Measurements from ENCODE around the gene PACSIN2.

PACSIN2 gene

DNA sequence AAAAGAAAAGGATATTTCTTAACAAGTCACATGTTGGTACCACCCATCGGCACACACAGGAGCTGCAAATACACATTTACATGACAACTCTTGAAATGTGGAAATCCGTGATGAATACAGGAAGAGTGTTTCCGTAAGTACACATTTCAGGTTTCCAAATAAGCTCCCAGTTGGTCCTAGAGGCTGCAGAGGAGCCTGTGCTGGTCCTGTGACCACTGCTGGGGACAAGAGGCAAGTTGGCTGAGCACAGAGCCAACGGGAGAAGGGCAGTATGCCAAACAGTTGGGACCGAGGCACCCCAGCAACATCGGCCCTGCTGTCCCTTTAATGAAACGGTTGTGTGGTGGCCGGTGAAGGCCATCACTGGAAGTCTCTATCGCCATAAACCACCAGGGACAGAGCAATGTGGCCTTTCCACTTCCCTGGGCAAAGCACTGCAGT lies 119.4 kb downstream of the PACSIN2 start:
- Histone ChIP-seq H3K27ac (ENCODE audit: low read length) (peak overlapping the region; percentile 61), H3K4me1 (ENCODE audit: control insufficient read depth in 1 of 2, insufficient read depth in 2 of 2, low read length in 2 of 2) (peaks cover 5 to 11% of the 10 kb centered on the region in 2 donors), H3K4me3 (ENCODE audit: low read depth in 1 of 2, low read length in 2 of 2) (no peak overlapping the region)

DNA sequence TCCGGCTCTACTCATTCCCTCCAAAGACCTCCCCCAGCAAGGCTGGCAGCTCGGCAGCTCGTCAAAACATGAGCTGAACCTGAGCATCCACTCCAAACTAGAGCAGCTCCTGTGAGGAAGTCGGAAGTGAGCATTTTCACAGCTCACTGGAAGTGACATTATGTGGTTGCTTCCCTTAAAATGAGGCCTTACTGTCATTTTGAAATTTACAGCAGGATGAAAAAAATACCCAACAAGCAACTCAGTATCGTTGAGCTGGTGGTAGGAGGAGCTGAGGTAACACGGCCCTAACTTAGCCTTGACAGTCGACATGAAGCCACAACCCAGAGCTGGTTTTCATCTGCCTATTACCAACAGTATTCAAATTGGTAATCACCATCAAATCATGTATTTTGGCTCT lies 119.9 kb downstream of the PACSIN2 start:
- Histone ChIP-seq H3K36me3 (ENCODE audit: control insufficient read depth in 1 of 2, insufficient read depth in 2 of 2, low read length in 2 of 2) (peaks cover 10 to 31% of the 10 kb centered on the region in 2 donors), H3K9me3 (ENCODE audit: control insufficient read depth in 1 of 2, low read length in 2 of 2) (no peaks in the 10 kb centered on the region), H3K27me3 (ENCODE audit: low read depth, low read length) (no peaks in the 10 kb centered on the region), H3K27ac (ENCODE audit: low read length) (peak overlapping the region; percentile 61), H3K4me3 (ENCODE audit: low read depth in 1 of 2, low read length in 2 of 2) (no peak overlapping the region), H3K4me1 (ENCODE audit: control insufficient read depth in 1 of 2, insufficient read depth in 2 of 2, low read length in 2 of 2) (peaks cover 5 to 11% of the 10 kb centered on the region in 2 donors)

More for the DNA sequence above, 119.4 kb downstream of the PACSIN2 start:
- Histone ChIP-seq H3K36me3 (ENCODE audit: control insufficient read depth in 1 of 2, insufficient read depth in 2 of 2, low read length in 2 of 2) (peaks cover 10 to 28% of the 10 kb centered on the region in 2 donors), H3K27me3 (ENCODE audit: low read depth, low read length) (no peaks in the 10 kb centered on the region), H3K9me3 (ENCODE audit: control insufficient read depth in 1 of 2, low read length in 2 of 2) (no peaks in the 10 kb centered on the region)

DNA sequence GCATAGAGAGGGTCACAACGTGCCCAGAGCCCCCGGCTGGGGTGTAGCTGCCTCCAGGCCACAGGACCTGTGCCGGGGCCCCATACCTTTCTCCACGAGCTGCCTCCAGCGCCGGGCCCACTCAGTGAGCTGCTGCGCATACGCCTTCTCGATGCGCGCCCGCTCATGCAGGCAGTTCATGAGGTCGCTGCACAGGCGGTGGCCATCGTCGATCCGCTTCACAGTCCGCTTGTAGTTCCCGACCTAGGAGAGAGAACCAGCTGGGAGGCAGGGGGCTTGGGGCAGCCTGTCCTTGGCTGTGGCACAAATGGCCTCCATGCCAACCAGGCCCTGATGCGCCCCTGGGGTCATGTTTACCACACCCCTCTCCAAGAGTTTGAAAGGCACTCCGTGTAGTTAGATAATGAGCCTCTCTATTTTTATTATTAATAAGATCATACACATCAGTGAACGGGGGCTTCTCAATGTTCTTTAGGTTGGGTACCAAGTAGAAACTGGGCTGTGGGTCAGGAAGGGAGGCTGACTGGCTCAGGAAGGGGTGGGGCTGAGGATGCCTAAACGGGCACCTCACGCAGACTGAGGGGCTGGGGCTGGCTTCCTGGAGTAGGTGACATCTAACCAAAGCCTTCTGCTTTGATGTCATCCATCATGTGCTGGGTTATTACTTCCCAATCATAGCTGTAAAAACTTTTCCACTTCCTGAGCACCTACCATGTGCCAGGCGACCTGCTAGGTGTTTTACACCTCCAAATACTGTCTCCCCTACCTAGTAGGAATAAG lies 121.4 kb downstream of the PACSIN2 start:
- Histone ChIP-seq H3K36me3 (ENCODE audit: control insufficient read depth in 1 of 2, insufficient read depth in 2 of 2, low read length in 2 of 2) (peaks cover 14 to 44% of the 10 kb centered on the region in 2 donors), H3K27me3 (ENCODE audit: low read depth, low read length) (no peaks in the 10 kb centered on the region), H3K4me3 (ENCODE audit: low read depth in 1 of 2, low read length in 2 of 2) (no peak overlapping the region), H3K4me1 (ENCODE audit: control insufficient read depth in 1 of 2, insufficient read depth in 2 of 2, low read length in 2 of 2) (peaks cover 5 to 11% of the 10 kb centered on the region in 2 donors), H3K27ac (ENCODE audit: low read length) (peak overlapping the region; percentile 45), H3K9me3 (ENCODE audit: control insufficient read depth in 1 of 2, low read length in 2 of 2) (no peaks in the 10 kb centered on the region)

DNA sequence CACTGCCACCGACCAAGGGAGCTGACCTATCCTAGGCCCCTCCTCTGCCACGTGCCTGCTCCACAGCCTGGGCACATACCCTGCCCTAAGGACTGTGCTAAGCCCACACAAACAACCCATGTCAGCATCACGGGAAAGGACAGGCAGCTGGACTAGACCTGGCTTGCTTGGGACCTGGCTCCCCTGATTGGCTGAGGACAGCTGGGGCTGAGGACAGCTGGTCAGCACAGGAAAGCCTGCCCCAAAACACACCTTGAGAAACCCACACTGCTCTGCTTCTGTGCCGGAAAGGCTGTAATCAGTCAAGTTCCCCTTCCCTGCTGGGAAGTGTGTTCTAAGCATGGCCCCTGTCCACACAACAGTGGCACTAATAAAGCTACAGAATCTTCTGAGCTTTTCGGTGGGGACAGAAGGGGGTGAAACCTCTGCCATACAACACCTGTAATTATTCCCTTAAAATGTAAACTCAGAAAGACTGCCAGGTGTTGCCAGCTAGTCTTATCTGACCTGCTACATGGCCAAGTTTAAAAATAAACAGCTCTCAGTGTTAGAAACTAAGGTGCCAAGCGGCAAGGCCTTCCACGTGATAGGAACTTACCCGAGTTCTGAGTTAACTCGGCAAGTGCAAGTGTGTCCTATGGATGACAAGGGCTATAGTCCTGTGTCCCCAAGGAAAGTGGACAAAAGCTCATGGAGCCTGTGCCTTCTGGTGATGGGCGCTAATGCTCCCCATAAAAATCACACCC lies 122.2 kb downstream of the PACSIN2 start:
- Histone ChIP-seq H3K27me3 (ENCODE audit: low read depth, low read length) (no peaks in the 10 kb centered on the region), H3K27ac (ENCODE audit: low read length) (peak overlapping the region; percentile 45), H3K4me1 (ENCODE audit: control insufficient read depth in 1 of 2, insufficient read depth in 2 of 2, low read length in 2 of 2) (peaks cover 5 to 11% of the 10 kb centered on the region in 2 donors), H3K36me3 (ENCODE audit: control insufficient read depth in 1 of 2, insufficient read depth in 2 of 2, low read length in 2 of 2) (peaks cover 23 to 51% of the 10 kb centered on the region in 2 donors), H3K4me3 (ENCODE audit: low read depth in 1 of 2, low read length in 2 of 2) (no peak overlapping the region), H3K9me3 (ENCODE audit: control insufficient read depth in 1 of 2, low read length in 2 of 2) (no peaks in the 10 kb centered on the region)

DNA sequence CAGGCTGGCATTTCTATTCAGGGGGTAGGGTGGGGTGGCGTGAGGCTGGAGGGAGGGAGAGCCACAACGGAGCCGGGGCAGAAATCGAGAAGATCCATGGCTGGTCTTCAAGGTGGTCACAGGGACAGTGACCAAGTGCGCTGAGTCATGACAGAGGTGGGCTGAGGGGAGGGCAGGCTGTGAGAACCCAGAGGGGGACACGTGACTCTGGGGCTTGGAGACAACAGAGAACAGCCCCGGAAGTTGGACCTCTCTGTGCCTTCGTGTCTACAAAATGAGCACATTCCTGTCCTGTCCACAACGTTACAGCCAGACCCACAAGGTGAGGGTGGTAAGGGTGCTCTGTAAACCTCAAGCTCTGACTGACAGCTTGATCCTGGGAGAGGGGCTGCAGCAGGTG lies 122.8 kb downstream of the PACSIN2 start:
- peaks cover 5 to 11% of the 10 kb centered on the region in 2 donors for H3K4me1 ChIP-seq (ENCODE audit: control insufficient read depth in 1 of 2, insufficient read depth in 2 of 2, low read length in 2 of 2)
- H3K4me3 ChIP-seq (ENCODE audit: low read depth in 1 of 2, low read length in 2 of 2): no peak overlapping the region
- H3K27ac ChIP-seq (ENCODE audit: low read length): no peak overlapping the region
- no peaks in the 10 kb centered on the region for H3K9me3 ChIP-seq (ENCODE audit: control insufficient read depth in 1 of 2, low read length in 2 of 2)
- no peaks in the 10 kb centered on the region for H3K27me3 ChIP-seq (ENCODE audit: low read depth, low read length)
- H3K36me3 ChIP-seq (ENCODE audit: control insufficient read depth in 1 of 2, insufficient read depth in 2 of 2, low read length in 2 of 2): peaks cover 29 to 57% of the 10 kb centered on the region in 2 donors

DNA sequence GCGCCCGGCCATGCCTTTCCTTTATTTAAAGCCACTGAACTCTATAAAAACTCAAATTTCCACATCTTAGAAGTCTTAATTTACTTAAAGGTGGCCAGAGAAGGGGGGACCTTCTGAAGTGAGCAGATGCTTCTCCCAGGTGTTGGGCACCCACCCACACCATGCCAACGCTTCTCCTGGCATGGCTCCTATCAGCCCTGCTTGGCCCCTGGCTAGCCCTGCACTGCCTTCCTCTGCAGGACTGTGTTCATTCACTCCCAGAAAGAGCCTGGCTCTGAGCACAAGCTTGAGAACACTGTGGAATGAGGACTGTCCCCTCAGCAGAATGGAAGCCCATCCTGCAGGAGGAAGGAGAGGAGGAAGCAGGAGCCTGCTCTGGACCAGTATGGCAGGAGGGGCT lies 123.3 kb downstream of the PACSIN2 start:
- Histone ChIP-seq H3K27me3 (ENCODE audit: low read depth, low read length) (no peaks in the 10 kb centered on the region), H3K9me3 (ENCODE audit: control insufficient read depth in 1 of 2, low read length in 2 of 2) (no peaks in the 10 kb centered on the region), H3K4me3 (ENCODE audit: low read depth in 1 of 2, low read length in 2 of 2) (no peak overlapping the region), H3K36me3 (ENCODE audit: control insufficient read depth in 1 of 2, insufficient read depth in 2 of 2, low read length in 2 of 2) (peaks cover 33 to 61% of the 10 kb centered on the region in 2 donors), H3K4me1 (ENCODE audit: control insufficient read depth in 1 of 2, insufficient read depth in 2 of 2, low read length in 2 of 2) (peaks cover 5 to 11% of the 10 kb centered on the region in 2 donors), H3K27ac (ENCODE audit: low read length) (no peak overlapping the region)

DNA sequence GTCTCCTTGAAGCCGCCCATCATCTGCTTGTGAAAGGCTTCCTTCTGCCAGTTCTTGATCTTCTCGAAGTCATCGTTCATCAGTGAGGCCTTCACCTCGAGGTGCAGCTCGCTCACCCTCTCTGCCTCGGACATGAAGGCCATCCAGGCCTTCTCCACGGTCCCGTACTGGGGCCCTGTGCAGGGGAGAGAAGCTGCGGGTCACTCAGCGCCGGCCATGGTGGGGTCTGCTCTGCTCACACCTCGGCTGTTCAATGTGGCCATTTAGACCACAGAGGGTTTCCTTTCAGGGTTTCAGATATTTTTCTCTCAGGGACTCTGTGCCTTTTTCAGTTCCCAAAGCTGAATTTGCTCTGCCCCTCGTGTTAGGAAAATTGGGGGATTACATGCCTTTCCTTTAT lies 123.9 kb downstream of the PACSIN2 start:
- Histone ChIP-seq H3K27me3 (ENCODE audit: low read depth, low read length) (no peaks in the 10 kb centered on the region), H3K9me3 (ENCODE audit: control insufficient read depth in 1 of 2, low read length in 2 of 2) (no peaks in the 10 kb centered on the region), H3K4me3 (ENCODE audit: low read depth in 1 of 2, low read length in 2 of 2) (no peak overlapping the region), H3K4me1 (ENCODE audit: control insufficient read depth in 1 of 2, insufficient read depth in 2 of 2, low read length in 2 of 2) (peaks cover 5 to 11% of the 10 kb centered on the region in 2 donors), H3K27ac (ENCODE audit: low read length) (no peak overlapping the region), H3K36me3 (ENCODE audit: control insufficient read depth in 1 of 2, insufficient read depth in 2 of 2, low read length in 2 of 2) (peaks cover 38 to 68% of the 10 kb centered on the region in 2 donors)

DNA sequence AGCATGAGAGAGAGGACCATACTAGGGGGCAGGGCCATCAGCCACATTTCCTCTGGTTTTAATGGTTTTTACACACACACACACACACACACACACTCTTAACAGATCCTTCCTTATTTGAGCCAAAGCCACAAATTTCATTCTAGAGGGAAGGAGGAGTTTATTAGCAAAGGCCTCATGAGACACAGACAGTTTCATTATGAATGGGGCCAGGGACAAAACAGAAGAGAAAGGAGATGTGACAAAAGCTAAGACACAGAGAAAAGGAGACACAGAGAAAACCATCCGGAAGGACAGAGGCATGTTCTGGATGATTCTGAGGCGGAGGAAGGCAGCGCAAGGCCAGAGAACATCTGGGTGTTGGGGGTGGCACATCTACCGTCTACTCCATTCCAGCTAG lies 125.6 kb downstream of the PACSIN2 start:
- Histone ChIP-seq H3K36me3 (ENCODE audit: control insufficient read depth in 1 of 2, insufficient read depth in 2 of 2, low read length in 2 of 2) (peaks cover 47 to 85% of the 10 kb centered on the region in 2 donors), H3K4me1 (ENCODE audit: control insufficient read depth in 1 of 2, insufficient read depth in 2 of 2, low read length in 2 of 2) (no peaks in the 10 kb centered on the region), H3K9me3 (ENCODE audit: control insufficient read depth in 1 of 2, low read length in 2 of 2) (no peaks in the 10 kb centered on the region), H3K27ac (ENCODE audit: low read length) (no peak overlapping the region), H3K4me3 (ENCODE audit: low read depth in 1 of 2, low read length in 2 of 2) (no peak overlapping the region), H3K27me3 (ENCODE audit: low read depth, low read length) (no peaks in the 10 kb centered on the region)

DNA sequence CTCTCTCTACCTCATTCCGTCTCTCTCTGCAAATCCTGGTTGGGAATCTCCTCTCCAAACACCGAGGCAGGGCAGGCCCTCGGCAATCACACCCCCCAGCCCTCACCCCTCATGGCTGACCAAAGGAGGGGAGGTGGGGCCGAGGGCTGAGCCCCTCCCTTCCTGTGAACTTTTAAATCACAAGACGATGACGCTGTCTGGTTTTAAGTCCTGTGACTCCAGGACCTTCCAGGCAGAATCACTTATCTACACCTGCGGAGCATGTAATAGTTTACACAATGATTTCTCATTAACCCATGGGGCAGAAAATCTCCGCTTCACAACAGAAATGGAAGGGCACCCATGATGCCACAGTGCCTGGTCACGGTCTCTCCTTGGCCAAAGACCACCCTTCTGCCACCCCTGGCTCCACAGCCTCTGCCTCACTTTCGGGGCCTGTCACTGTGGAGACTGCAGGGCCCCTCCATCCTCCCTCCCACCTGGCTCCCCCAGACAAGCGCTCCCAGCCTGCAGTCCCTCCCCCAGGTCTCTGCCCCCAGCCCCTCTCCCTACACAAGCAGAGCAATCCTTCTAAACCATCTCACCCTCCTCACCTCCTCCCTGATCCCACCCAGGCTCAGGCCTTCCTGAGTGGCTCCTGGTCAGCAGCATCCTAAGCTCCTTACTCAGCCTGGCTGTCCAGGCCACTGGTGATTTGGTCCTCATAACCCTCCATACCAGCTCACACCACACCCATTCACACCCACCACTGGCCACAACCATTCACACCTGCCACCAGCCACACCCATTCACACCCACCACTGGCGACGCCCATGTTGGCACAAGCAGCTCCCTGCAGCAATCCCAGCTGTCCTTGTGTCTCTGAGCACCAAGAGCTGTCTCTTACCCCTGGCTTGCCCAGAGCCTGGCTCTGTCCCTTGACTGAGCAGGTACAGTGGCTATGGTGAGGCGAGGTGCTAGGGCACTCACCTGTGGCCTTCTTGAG lies 127.1 kb downstream of the PACSIN2 start:
- H3K4me1 ChIP-seq (ENCODE audit: control insufficient read depth in 1 of 2, insufficient read depth in 2 of 2, low read length in 2 of 2): no peaks in the 10 kb centered on the region
- H3K36me3 ChIP-seq (ENCODE audit: control insufficient read depth in 1 of 2, insufficient read depth in 2 of 2, low read length in 2 of 2): peaks cover 57 to 89% of the 10 kb centered on the region in 2 donors
- no peak overlapping the region for H3K27ac ChIP-seq (ENCODE audit: low read length)
- H3K9me3 ChIP-seq (ENCODE audit: control insufficient read depth in 1 of 2, low read length in 2 of 2): no peaks in the 10 kb centered on the region
- no peak overlapping the region for H3K4me3 ChIP-seq (ENCODE audit: low read depth in 1 of 2, low read length in 2 of 2)
- H3K27me3 ChIP-seq (ENCODE audit: low read depth, low read length): no peaks in the 10 kb centered on the region

DNA sequence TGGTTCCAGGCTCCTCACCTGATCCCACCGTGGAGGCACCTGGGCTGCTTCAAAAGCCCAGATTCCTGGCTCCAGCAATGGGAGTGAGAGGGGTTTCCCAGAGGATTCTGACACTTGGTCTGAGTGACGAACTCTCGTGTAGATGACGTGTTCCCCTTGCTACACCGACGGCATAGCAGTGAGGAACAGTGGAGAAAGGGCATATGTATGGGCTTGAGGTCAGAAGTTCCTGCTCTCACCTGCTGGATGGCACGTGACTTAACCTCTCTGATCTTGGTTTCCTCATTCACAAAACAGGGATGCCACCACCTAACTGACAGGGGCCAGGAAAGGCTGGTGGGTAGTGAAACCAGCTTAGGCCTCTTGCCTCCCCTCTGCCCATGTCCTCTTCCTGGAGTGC lies 127.8 kb downstream of the PACSIN2 start:
- no peak overlapping the region for H3K27ac ChIP-seq (ENCODE audit: low read length)
- H3K36me3 ChIP-seq (ENCODE audit: control insufficient read depth in 1 of 2, insufficient read depth in 2 of 2, low read length in 2 of 2): peaks cover 60 to 90% of the 10 kb centered on the region in 2 donors
- no peaks in the 10 kb centered on the region for H3K9me3 ChIP-seq (ENCODE audit: control insufficient read depth in 1 of 2, low read length in 2 of 2)
- no peaks in the 10 kb centered on the region for H3K27me3 ChIP-seq (ENCODE audit: low read depth, low read length)
- no peaks in the 10 kb centered on the region for H3K4me1 ChIP-seq (ENCODE audit: control insufficient read depth in 1 of 2, insufficient read depth in 2 of 2, low read length in 2 of 2)
- no peak overlapping the region for H3K4me3 ChIP-seq (ENCODE audit: low read depth in 1 of 2, low read length in 2 of 2)
